OCI-M1 (cell line): Measurements from ENCODE around the gene SLC39A6.

Experiments used
- DNase-seq: peaks from one replicate; lab custom pipeline; 2025; lab: John Stamatoyannopoulos, UW

The SLC39A6 gene

GRCh38 chr18:36058674-36059073, 70.5 kb downstream of the SLC39A6 start:
- DNase-seq, result no peak
